CD4-positive, CD25-positive, alpha-beta regulatory T cell (primary cell): Measurements from ENCODE around the gene CPED1. TPM values are rescaled to one million over a fixed set of nuclear protein-coding genes. Genes with fewer than 3 reads are reported as not detected.

ENCODE experiments used
- ATAC-seq, 2 donors: fragments of 150-1000 bp; cut with Tn5 transposase; one replicate each; pipeline ENCODE4 v1.10.0; 2021; ENCODE audit warnings: low read depth in 2 of 2, moderate number of reproducible peaks in 2 of 2, moderate library complexity in 1 of 2
- DNase-seq, 3 donors: peaks; one replicate each; pipeline versions ENCODE4 v3.0.0 to v3.0.0-alpha.2; 2012 to 2022; ENCODE audit warnings: mixed read lengths in 1 of 3
- H3K27ac ChIP-seq: one replicate; pipeline ENCODE4 v1.7.0; 2013; ENCODE audit warnings: mild to moderate bottlenecking, low read length; ENCODE audit not compliant: insufficient read depth, poor library complexity, severe bottlenecking
- H3K27me3 ChIP-seq: one replicate; pipeline ENCODE4 v1.7.0; 2013; ENCODE audit warnings: low read length; ENCODE audit not compliant: control insufficient read depth, insufficient read depth
- H3K36me3 ChIP-seq: one replicate; pipeline ENCODE4 v1.7.0; 2013; ENCODE audit warnings: mild to moderate bottlenecking, low read length, moderate library complexity; ENCODE audit not compliant: control insufficient read depth, insufficient read depth
- H3K4me1 ChIP-seq: 2 replicates; pipeline ENCODE4 v1.7.0; 2013; ENCODE audit warnings: mild to moderate bottlenecking, low read length; ENCODE audit not compliant: insufficient read depth, control insufficient read depth, poor library complexity, severe bottlenecking
- H3K4me3 ChIP-seq: one replicate; pipeline ENCODE4 v1.7.0; 2013; ENCODE audit warnings: low read depth, mild to moderate bottlenecking, low read length, moderate library complexity
- H3K9me3 ChIP-seq, 2 experiments: 1 replicate in 1 of 2; 2 replicates in 1 of 2; pipeline ENCODE4 v1.7.0; 2013; ENCODE audit warnings: low read length in 2 of 2, mild to moderate bottlenecking in 1 of 2, moderate library complexity in 1 of 2; ENCODE audit not compliant: control insufficient read depth in 2 of 2
- H3K27ac Mint-ChIP-seq, 3 donors: one replicate each; pipeline ENCODE4 v1.8.0; 2020 to 2022; ENCODE audit warnings: mild to moderate bottlenecking in 3 of 3, mixed read lengths in 3 of 3, moderate library complexity in 2 of 3
- H3K27me3 Mint-ChIP-seq: one replicate; pipeline ENCODE4 v1.8.0; 2022; ENCODE audit warnings: mild to moderate bottlenecking, mixed read lengths
- H3K36me3 Mint-ChIP-seq: one replicate; pipeline ENCODE4 v1.8.0; 2020; ENCODE audit warnings: mixed read lengths
- H3K4me1 Mint-ChIP-seq, 4 donors: one replicate each; pipeline ENCODE4 v1.8.0; 2020 to 2022; ENCODE audit warnings: mixed read lengths in 4 of 4, mild to moderate bottlenecking in 1 of 4
- H3K4me3 Mint-ChIP-seq, 4 donors: one replicate each; pipeline ENCODE4 v1.8.0; 2020 to 2022; ENCODE audit warnings: mild to moderate bottlenecking in 4 of 4, mixed read lengths in 4 of 4, moderate library complexity in 3 of 4
- H3K9me3 Mint-ChIP-seq, 7 donors: one replicate each; pipeline ENCODE4 v1.8.0; 2020 to 2022; ENCODE audit warnings: mixed read lengths in 7 of 7, mild to moderate bottlenecking in 3 of 7, moderate library complexity in 2 of 7
- polyA plus RNA-seq, 4 donors: library from polyadenylated mRNA; unstranded; fragments of 300-500 nt; fragmentation: Illumina TruSeq; gene quantifications; one replicate each; pipeline ENCODE4 v1.2.3, GENCODE V29; 2021
- total RNA-seq: library from RNA; stranded (reverse); gene quantifications from one replicate; pipeline ENCODE4 v1.2.3, GENCODE V29; 2022

CPED1 gene
- total and polyA plus RNA-seq, 5 donors from 2014 or later: 0.17 to 0.24 TPM; not detected in 3

DNA sequence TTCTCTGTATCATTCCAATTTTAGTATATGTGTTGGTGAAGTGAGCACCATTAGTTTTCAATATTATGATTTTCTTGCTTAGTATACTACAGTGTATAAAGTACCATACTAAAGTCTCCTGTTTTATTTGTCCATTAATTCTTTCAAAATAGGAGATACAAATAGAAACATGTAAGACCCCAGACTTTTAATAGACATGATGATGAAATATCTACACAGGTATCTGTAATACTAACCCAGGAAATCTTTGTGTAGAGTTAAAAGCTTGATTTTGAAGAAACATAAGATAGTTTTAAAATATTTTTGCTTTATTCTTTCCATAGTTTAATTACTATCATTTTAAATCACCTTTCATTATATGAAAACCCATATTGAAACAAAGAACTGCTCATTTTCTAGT lies 206.5 kb downstream of the CPED1 start:
- DNase-seq: no peak

DNA sequence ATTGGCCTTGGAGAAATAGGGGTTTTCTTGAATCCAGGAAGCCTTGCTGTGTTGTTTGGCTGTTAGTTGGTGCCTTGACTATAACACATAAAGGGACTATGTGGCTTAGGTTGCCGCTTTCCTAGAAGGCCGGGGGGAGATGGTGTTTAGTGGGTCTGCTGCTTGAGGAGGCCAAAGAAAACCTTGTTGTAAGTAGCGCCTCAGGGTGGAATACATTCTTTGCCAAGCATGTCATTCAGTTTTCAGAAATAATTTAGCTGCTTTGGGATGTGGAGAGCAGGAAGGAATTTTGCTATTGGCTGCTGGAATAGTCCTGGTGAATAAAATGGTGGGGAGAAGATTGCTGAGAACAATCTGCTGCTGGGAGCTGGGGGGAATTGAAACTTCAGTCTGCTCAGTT lies 207.4 kb downstream of the CPED1 start:
- no peak for DNase-seq
- H3K27ac Mint-ChIP-seq: no peak overlapping the region
- H3K27ac ChIP-seq: no peak overlapping the region
- ATAC-seq: no peak
- no peaks in the 10 kb centered on the region for H3K36me3 ChIP-seq
- H3K27me3 Mint-ChIP-seq: no peaks in the 10 kb centered on the region
- H3K27me3 ChIP-seq: no peaks in the 10 kb centered on the region
- no peaks in the 10 kb centered on the region for H3K4me1 Mint-ChIP-seq
- H3K36me3 Mint-ChIP-seq: no peaks in the 10 kb centered on the region
- no peak overlapping the region for H3K4me3 Mint-ChIP-seq
- H3K9me3 Mint-ChIP-seq: no peaks in the 10 kb centered on the region
- H3K4me3 ChIP-seq: no peak overlapping the region
- no peaks in the 10 kb centered on the region for H3K9me3 ChIP-seq
- no peaks in the 10 kb centered on the region for H3K4me1 ChIP-seq

More for the DNA sequence above, 206.5 kb downstream of the CPED1 start:
- no peak for ATAC-seq
- no peaks in the 10 kb centered on the region for H3K9me3 ChIP-seq
- H3K4me1 ChIP-seq: no peaks in the 10 kb centered on the region
- Mint-ChIP-seq H3K36me3 (no peaks in the 10 kb centered on the region), H3K4me3 (no peak overlapping the region), H3K27me3 (no peaks in the 10 kb centered on the region), H3K9me3 (no peaks in the 10 kb centered on the region), H3K4me1 (no peaks in the 10 kb centered on the region), H3K27ac (no peak overlapping the region)
- no peaks in the 10 kb centered on the region for H3K36me3 ChIP-seq
- H3K27ac ChIP-seq: no peak overlapping the region
- no peaks in the 10 kb centered on the region for H3K27me3 ChIP-seq
- no peak overlapping the region for H3K4me3 ChIP-seq

- no peak overlapping the region for H3K4me3 Mint-ChIP-seq
- Histone ChIP-seq H3K4me1 (no peaks in the 10 kb centered on the region), H3K36me3 (no peaks in the 10 kb centered on the region), H3K27ac (no peak overlapping the region), H3K27me3 (no peaks in the 10 kb centered on the region), H3K9me3 (no peaks in the 10 kb centered on the region), H3K4me3 (no peak overlapping the region)
- peaks cover 0 to 1% (median 0%) of the 10 kb centered on the region in 7 donors for H3K9me3 Mint-ChIP-seq
- no peak for ATAC-seq
- H3K27ac Mint-ChIP-seq: no peak overlapping the region
- H3K27me3 Mint-ChIP-seq: no peaks in the 10 kb centered on the region
- H3K36me3 Mint-ChIP-seq: no peaks in the 10 kb centered on the region
- DNase-seq: no peak
- no peaks in the 10 kb centered on the region for H3K4me1 Mint-ChIP-seq
Observed at GRCh38 chr7:121196286-121196685, 207.8 kb downstream of the CPED1 start.

DNA sequence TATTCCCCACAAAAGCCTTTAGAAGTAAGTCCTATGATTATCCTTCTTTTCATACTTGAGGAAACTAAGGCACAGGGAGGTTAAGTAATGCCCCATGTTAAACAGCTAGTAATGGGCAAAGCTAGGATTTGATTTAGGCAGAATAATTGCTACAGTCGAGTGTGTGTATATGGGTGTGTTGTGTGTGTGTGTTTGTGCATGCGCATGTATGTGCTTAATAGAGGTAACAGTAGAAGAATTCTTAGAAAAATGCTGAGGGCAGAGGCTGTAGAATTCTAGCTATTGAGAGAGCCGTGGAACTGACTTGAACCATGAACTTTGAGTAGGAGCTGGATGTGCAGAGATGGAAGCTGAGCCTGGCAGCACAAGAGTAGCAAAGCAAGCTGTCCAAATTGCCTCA lies 208.9 kb downstream of the CPED1 start:
- Mint-ChIP-seq H3K27ac (no peak overlapping the region), H3K4me1 (no peaks in the 10 kb centered on the region), H3K36me3 (no peaks in the 10 kb centered on the region), H3K4me3 (no peak overlapping the region), H3K9me3 (peaks cover 0 to 2% (median 0%) of the 10 kb centered on the region in 7 donors), H3K27me3 (no peaks in the 10 kb centered on the region)
- ATAC-seq (no peak), DNase-seq (no peak)
- H3K27ac ChIP-seq: no peak overlapping the region
- H3K4me3 ChIP-seq: no peak overlapping the region
- no peaks in the 10 kb centered on the region for H3K27me3 ChIP-seq
- H3K9me3 ChIP-seq: no peaks in the 10 kb centered on the region
- H3K4me1 ChIP-seq: no peaks in the 10 kb centered on the region
- H3K36me3 ChIP-seq: no peaks in the 10 kb centered on the region

GRCh38 chr7:121198502-121198901 lies 210.0 kb downstream of the CPED1 start:
- no peaks in the 10 kb centered on the region for H3K27me3 ChIP-seq
- H3K9me3 ChIP-seq: no peaks in the 10 kb centered on the region
- ATAC-seq: no peak
- peaks cover 0 to 2% (median 0%) of the 10 kb centered on the region in 7 donors for H3K9me3 Mint-ChIP-seq
- no peak for DNase-seq
- H3K4me3 Mint-ChIP-seq: no peak overlapping the region
- H3K27me3 Mint-ChIP-seq: no peaks in the 10 kb centered on the region
- no peaks in the 10 kb centered on the region for H3K4me1 ChIP-seq
- no peak overlapping the region for H3K4me3 ChIP-seq
- no peak overlapping the region for H3K27ac Mint-ChIP-seq
- H3K36me3 ChIP-seq: no peaks in the 10 kb centered on the region
- no peaks in the 10 kb centered on the region for H3K36me3 Mint-ChIP-seq
- H3K4me1 Mint-ChIP-seq: no peaks in the 10 kb centered on the region
- no peak overlapping the region for H3K27ac ChIP-seq

DNA sequence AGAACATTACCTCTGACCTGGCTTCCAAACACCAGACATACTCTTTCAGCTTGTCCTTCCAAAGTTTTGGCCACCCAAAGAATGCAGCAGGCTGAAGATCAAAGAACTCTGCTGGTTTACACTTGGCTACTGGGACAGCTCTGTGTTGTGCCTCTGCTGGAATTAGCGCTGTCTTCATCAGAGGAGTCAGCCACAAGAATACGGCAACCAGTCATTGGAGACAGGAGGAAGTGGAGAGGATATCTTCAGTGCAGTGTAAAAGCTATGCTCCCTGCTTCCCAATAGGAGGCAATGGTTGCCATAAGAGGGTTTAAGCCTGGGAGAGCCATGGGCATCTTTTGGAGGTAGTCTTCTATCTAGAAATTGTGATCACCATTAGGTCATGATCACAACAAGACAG lies 213.6 kb downstream of the CPED1 start:
- Histone ChIP-seq H3K4me1 (no peaks in the 10 kb centered on the region), H3K9me3 (no peaks in the 10 kb centered on the region), H3K36me3 (no peaks in the 10 kb centered on the region), H3K27ac (no peak overlapping the region), H3K4me3 (no peak overlapping the region), H3K27me3 (no peaks in the 10 kb centered on the region)
- H3K4me1 Mint-ChIP-seq: no peaks in the 10 kb centered on the region
- peak overlapping the region in 1 of 3 donors; percentile 41 for H3K27ac Mint-ChIP-seq
- no peaks in the 10 kb centered on the region for H3K27me3 Mint-ChIP-seq
- H3K9me3 Mint-ChIP-seq: peaks cover 0 to 2% (median 0%) of the 10 kb centered on the region in 7 donors
- ATAC-seq (no peak), DNase-seq (no peak)
- no peak overlapping the region for H3K4me3 Mint-ChIP-seq
- no peaks in the 10 kb centered on the region for H3K36me3 Mint-ChIP-seq

- no peaks in the 10 kb centered on the region for H3K27me3 Mint-ChIP-seq
Observed at GRCh38 chr7:121202834-121203233, 214.3 kb downstream of the CPED1 start.

DNA sequence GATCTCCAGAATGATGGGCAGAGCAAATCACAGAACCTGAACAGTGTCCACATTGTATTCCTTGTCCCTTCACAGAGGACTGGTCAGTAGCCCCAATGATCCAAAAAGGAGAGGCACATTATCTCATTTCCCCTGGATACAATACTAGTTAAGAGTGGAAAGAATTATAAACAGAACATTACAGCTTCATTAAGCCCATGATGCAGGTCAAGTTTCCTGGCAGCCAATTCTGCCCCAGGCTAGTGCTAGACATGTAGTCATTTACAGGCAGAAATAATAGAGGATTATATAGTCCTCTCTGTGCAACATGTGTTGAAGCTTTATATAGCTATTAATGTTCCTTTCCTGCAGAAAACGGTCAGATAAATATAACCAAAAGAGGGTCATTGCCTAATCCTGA lies 216.0 kb downstream of the CPED1 start:
- DNase-seq: no peak
- no peaks in the 10 kb centered on the region for H3K27me3 Mint-ChIP-seq
- Histone ChIP-seq H3K36me3 (no peaks in the 10 kb centered on the region), H3K9me3 (no peaks in the 10 kb centered on the region), H3K4me1 (no peaks in the 10 kb centered on the region), H3K27me3 (no peaks in the 10 kb centered on the region), H3K4me3 (no peak overlapping the region), H3K27ac (no peak overlapping the region)
- no peaks in the 10 kb centered on the region for H3K4me1 Mint-ChIP-seq
- no peaks in the 10 kb centered on the region for H3K36me3 Mint-ChIP-seq
- no peak overlapping the region for H3K27ac Mint-ChIP-seq
- H3K9me3 Mint-ChIP-seq: peaks cover 0 to 2% (median 0%) of the 10 kb centered on the region in 7 donors
- no peak overlapping the region for H3K4me3 Mint-ChIP-seq
- ATAC-seq: no peak

More at GRCh38 chr7:121202834-121203233, 214.3 kb downstream of the CPED1 start:
- DNase-seq (no peak), ATAC-seq (no peak)
- H3K36me3 ChIP-seq: no peaks in the 10 kb centered on the region
- no peak overlapping the region for H3K4me3 Mint-ChIP-seq
- no peaks in the 10 kb centered on the region for H3K4me1 Mint-ChIP-seq
- H3K4me1 ChIP-seq: no peaks in the 10 kb centered on the region
- H3K27ac Mint-ChIP-seq: no peak overlapping the region
- H3K36me3 Mint-ChIP-seq: no peaks in the 10 kb centered on the region
- H3K27me3 ChIP-seq: no peaks in the 10 kb centered on the region
- no peak overlapping the region for H3K4me3 ChIP-seq
- peaks cover 0 to 2% (median 0%) of the 10 kb centered on the region in 7 donors for H3K9me3 Mint-ChIP-seq
- H3K9me3 ChIP-seq: no peaks in the 10 kb centered on the region
- H3K27ac ChIP-seq: no peak overlapping the region
